HG03378 (cell line): ENCODE measurements around the gene SMIM20.
"Not testable (repeated sequence)": the region's sequence is repeated elsewhere in the genome, so short reads cannot be mapped to it uniquely, and the experiment has no call there.

ENCODE experiments used
- ATAC-seq: cut with Tn5 transposase; IDR thresholded peaks from one replicate; pipeline ENCODE4 v1.9.1; 2021; ENCODE audit warnings: mild to moderate bottlenecking, moderate library complexity; ENCODE audit not compliant: unreplicated experiment

SMIM20 gene

DNA sequence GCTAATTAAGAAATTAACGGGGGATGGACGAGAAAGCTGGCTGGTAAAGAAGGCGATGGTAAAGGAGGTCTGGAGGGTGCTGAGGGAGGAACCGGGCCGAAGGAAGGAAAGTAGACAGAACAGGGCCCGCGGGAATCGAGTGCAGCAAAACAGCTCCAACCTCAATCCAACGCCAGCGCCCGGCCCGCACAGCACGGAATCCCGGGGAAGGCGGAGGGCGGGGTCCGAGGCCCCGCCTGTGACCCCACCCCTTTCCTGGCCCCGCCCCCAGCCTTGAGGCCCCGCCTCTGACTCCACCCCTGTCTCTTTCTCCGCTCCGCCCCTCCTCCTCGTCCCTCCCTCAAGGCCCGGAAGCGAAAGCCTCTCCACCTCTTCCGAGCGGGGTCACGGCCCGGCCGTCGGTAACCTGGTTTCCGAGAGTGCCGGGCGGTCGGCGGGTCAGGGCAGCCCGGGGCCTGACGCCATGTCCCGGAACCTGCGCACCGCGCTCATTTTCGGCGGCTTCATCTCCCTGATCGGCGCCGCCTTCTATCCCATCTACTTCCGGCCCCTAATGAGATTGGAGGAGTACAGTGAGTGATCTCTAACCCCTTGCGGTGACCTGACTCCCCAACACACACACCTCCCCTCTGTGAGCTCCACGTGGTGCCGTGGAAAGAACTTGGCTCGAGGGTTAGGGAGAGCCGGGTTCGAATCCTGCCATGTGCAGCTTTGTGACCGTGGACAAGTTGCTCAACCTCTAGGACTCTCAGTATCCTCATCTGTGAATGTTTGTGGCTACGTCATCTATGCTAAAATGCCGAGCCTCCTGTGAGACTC, at the start of gene SMIM20:
SMIM20 (plus strand) TSS at position 370 of the 819 bp plus-strand sequence; CDS start at position 464, 94 bp downstream.
- ATAC-seq = peak; percentile 88

DNA sequence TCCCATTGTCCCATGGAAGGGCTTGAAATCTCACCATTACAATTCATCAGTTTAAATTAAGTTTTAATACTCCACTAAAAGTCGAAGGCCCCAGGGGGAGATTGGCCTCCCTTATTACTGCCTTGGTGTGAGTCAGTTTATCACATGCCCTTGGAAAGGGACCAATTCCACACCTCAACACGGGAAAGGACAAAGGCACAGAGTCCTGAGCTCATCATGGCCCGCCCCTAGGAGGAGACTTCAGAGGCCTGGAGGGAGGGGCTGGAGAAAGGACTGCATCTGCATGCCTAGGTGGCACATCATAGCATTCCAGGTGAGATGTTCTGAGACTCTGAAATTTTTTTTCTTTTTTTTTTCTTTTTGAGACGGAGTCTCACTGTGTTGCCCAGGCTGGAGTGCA, 48.4 kb upstream of the SMIM20 start:
- no peak for ATAC-seq

DNA sequence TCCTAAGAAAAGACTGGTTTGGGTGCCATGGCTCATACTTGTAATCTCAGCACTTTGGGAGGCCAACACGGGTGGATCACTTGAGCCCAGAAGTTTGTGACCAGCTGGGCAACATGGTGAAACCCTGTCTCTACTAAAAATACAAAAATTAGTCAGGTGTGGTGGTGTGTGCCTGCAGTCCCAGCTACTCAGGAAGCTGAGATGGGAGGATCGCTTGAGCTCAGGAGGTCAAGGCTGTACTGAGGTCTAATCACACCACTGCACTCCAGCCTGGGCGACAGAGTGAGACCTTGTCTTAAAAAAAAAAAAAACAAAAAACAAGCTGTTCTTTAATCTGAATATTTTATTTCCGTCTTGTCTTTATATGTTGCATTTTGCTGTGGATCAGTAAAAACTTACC, 47.6 kb upstream of the SMIM20 start:
- ATAC-seq = not testable (repeated sequence)

DNA sequence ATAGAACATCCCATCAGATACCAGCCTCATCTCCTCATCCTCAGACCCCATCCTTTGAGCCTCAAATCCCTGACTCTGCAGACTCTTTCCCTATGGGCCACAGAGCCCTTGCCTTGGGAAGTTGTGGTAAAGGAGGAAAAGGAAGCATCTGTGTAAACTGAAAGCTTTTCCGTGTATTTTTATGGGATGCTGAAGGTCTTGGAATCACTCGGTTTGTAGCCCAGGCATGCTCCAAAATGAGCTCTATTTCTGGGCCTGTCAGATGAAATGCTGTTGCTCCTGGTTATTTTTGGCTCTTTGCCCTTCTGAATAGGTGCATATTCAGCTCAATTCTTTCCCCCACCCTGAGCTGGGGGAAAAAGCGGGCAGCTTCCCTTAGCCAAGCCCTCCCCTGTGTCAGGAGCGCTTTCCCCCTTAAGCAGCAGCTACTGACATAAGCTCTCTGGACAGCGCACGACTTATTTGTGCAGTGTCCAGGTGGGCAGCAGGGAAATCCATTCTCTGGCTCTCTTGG, 46.2 kb upstream of the SMIM20 start:
- no peak for ATAC-seq

DNA sequence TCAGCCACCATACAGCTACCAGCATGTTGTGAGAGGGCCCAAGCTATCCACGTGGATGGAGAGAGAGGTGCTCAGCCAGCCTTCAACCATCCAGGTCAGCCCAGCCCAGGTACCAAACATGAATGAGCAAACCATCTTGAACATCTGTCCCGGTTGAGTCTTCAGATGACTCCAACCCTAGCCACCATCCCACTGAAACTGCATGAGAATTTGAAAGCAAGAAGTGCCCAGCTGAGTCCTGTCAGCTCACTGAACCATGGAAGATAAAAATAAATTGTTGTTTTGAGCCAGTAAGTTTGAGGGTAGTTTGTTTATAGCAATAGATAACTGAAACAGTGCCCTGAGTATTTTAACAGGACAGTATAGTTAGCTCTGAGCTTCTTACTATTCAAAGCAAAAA, 43.9 kb upstream of the SMIM20 start:
- ATAC-seq = no peak

DNA sequence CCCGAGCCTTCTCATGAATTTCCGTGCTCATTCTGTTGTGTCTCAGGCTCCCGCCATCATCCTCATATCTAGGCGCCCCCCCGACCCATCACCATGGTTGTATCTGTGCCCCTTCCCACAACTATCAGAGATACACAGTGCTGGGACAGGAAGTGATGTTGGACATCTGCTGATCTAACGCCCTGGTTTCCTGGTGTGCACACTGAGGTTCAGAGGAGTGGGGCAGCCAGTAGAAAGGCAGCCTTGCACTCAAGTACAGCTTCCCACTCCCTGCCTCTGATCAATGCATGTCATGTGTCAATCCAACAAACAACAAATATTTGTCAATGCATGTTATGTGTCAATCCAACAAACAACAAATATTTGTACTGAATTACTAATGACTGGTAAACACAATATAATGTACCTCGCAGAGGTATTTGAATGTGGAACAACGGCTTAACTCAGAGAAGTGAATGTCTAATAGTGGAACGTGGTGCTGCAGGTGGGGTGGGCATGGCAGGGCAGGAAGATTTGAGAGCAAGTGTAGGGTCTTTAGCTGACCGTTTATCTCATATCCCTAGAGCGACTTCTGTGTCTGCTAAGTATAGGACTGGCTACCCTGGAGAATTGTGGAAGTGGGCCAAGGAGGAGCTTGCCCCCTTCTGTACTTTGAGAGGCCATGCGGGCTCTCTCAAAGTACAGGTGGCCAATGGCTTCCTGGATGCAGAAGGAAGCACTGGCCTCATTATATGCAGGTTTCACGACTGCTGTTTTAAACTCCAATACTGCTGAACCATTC, 41.0 kb upstream of the SMIM20 start:
- ATAC-seq = no peak

DNA sequence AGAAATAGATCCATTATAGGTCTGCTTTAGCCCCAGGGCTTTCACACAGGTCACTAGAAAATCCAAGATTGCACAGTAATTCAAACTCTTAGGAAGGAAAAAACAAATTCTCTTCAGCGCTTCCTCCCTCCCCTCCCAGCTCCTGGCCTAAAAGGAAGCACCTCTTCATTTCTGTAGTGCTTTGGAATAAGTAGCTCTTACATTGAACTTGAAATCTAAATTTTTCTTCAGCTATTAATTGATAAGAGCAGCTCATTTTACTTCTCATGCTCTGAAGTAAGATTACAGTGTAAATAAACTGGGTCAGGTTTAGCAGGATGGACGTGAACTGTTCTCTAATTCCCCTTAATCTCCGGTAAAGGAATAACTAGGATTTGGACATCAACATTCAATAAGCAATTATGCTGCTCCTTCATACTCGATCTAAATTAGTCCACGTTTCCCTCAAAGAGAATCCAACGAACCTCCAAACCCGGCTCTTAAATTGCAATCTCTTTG, 40.3 kb upstream of the SMIM20 start:
- ATAC-seq = no peak

DNA sequence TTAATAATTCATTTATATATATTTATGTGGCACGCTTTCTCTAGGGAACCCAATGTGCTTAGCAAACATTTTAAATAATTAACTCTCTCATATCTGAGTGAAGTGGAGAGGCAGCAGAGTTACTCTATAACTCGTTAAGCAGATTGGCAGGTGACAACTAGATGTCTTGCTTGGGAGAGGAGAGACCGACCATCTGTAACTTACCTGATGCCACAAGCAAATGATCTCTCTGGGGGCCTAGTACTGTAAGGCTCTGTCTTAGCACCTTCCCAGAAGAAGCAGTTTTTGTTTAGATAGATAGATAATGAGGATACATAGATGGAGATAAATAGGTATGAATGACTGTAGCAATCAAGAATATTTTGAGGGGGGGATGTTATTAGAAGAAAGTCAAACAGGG, 39.4 kb upstream of the SMIM20 start:
- ATAC-seq = peak; percentile 57

DNA sequence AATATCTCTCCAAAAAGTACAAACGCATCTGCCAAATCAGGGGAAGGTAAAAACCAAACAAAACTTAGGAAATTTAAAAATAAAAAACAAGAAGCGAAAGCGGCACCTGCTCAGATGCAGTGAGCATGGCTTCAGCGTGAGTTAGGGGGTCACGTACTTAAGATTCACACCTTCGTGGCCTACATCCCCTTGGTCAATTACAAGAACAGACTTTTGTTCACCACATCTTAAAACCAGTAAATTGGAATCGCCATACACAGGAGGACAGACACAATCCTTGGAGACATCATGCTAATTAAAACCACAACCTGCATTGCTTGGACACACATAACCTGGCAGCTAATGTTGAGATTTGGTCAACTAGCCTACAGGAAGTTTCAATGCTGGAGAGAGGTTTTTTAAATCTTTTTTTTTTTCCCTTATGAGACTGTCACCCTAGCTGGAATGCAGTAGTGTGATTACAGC, 38.7 kb upstream of the SMIM20 start:
- peak; percentile 47 for ATAC-seq

DNA sequence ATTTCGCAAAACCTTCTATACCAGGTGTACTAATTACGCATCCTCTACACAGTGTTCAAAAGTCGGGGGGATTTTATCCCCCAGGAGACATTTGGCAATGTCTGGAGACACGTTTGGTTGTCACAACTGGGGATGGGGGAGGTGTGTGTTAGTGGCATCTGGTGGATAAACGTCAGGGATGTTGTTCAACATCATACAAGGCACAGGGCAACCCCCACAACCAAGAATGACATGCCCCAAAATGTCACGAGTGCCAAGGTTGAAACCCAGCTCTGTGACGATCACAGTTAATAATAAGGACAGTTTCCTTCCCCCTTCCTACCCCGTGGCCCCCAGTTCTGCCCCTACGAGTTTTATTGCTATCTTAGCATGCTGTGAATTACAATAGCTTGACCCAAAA, 35.3 kb upstream of the SMIM20 start:
- no peak for ATAC-seq

DNA sequence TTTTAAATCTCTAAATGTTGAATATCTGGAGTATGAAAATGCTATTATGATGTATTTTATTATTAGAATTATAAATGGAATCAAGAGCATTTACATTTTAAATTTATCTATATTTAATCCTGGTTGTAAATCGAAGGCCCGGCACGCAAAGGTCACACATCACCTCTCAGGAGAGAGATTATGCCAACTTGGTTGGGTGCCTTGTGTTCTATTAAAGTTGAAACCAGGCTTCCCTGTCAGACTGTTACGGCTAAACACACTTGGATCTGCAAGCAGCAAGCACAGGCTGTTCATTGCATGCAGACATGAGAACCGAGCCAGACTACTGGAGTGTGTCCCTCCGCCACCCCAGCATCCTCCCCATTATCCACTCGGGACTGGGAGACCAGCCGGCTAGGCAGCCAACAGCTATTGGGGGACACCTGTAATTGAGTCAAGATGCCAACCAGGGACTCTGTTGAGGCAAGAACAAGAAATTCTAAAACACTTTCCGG, 34.9 kb upstream of the SMIM20 start:
- no peak for ATAC-seq

DNA sequence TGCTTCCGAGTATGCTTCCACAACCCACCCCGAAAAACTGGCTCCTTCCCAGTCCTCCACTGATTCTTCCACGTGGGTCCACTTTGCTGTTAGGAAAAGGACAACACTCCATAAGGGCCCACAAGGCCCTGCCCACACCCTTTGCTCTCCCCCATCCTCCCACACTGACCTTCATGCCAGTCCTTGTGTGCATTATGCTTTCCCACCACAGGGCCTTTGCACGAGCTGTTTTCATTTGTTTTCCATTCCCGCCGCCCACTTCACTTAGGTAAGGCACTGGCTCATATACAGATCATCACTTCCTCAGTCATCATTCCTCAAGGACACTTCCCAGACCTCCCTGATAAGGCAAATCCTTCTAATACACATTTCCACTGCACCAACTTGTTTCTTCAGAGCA, 34.4 kb upstream of the SMIM20 start:
- ATAC-seq = no peak

DNA sequence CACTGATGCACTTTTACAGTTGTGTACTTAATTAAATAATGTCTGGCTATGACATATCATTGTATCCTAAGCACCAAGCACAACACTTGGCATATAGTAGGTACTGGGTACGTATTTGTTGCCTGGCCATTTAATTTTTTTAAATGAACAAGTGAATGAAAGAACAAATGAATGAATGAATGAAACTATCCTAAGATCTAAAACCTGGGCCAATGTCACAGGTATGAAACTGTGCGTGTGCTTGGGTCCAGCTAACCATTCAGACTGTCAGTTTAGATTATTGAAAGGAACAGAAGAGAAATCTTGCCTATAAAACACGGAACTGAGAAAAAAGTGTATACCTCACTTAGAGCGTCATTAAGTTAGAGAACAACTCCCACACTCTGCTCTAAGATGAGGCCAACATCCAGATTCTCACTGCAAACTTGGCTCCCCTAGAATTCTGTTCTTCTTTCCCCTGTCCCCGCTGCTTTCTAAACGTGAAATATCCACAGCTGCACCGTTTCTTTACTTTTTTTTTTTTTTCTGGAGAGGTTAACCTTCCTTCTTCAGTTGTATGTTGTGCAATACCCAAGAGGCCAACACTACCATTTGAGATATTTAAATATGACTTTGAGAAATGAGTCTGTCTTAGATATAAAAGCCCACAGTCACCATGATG, 33.9 kb upstream of the SMIM20 start:
- ATAC-seq = peak; percentile 66

DNA sequence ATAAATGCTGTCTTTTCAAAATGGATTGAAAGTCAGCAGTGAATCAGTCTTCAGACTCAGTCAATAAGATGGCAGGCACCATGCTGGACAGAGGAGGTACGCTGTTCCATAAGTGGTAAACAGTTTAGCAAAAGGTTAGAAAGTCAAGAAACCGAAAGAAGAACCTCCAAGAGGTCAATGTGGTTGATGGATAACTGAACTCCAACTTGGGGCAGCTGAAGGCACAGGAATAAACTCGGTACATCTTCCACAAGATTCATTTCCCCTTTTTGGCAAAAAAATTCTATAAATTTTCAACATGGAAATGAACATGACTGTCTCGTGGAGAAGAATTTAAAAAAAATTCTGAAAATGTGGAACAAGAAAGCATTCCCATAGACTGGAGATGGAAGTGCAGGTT, 32.8 kb upstream of the SMIM20 start:
- no peak for ATAC-seq

DNA sequence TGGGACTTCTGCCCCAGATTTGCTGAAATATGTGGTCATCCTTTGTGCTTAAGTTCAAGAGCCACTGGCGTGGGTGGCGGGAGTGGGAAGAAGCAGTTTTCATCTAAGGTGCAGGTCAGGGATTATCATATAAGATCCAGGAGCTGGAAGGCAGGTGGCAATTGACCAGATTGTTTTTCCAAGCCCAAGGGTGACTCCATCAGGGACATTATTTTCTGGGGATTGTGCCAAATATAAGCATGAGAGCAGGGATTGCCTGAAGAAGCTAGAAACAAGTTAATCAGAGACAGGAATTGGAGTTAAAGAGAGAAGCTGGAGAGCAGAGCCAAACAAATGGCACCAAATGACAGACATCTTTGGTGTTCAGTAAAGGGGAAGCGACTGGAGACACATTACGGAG, 31.8 kb upstream of the SMIM20 start:
- no peak for ATAC-seq

DNA sequence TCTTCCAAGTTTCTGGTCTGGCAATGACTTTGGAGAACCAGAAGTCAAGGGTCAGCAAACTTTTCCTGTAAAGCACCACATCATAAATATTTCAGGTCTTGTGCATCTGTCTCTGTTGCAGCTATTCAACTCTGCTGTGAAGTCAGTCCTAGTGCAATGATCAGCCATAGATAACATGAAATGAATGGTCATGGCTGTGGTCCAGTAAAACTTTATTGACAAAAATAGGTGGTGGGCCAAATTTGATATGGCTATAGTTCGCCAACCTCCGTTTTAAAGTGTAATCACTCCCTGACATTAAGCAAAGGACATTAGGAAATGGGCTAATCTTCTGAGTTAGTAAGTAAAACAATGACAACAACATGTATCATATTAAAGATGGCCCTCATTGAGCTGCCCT, 30.5 kb upstream of the SMIM20 start:
- ATAC-seq = no peak

DNA sequence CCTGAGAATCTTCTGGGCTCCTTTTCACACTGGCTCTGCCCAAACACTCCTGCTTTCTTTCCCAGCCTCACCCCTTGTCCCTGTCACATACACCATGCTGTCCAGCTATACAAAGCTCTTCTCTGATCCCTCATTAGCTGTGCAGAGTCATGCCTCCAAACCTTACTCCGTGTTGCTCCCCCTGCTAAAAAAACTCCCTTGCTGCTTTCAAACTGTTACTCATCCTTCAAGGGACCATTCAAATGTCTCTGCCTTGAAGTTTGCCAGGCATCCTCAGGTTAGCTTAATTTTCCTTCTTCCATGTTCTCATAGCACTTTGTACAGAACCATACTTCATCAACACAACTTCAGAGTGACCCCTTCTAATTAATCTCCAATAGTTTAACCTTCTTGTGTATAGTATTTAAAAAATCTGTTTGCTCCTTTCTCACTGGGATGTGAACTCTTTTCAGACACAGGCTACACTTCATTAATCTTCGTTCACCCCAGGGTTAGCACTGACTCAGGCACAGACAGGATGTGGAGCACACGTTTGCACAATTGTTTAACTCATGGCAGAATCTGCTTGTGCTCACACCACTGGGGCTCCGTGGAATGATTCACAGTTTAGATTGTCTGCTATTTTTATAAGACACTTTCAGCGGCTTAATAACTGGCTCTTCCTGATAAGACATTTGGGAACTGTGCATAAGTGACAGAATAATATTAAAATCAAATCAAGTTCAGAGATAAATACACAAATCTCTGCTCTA, 29.8 kb upstream of the SMIM20 start:
- ATAC-seq = peak; percentile 33

DNA sequence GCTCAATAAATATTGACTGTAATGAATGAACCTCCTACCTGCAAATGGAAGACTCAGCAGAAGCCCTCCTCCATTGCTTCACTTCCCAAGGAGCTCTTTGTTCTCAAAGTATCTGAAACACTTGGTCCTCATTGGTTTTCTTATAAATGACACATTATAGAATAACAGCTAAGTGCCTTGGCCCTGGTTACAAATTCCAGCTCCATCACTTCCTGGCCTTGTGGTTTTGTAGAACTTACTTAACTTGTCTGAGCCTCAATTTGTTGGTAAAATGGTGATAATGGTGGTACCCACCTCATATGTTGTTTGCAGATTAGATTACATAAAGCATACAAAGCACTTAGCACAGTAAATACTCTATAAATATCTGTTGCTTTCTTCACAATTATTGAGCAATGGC, 25.2 kb upstream of the SMIM20 start:
- no peak for ATAC-seq

DNA sequence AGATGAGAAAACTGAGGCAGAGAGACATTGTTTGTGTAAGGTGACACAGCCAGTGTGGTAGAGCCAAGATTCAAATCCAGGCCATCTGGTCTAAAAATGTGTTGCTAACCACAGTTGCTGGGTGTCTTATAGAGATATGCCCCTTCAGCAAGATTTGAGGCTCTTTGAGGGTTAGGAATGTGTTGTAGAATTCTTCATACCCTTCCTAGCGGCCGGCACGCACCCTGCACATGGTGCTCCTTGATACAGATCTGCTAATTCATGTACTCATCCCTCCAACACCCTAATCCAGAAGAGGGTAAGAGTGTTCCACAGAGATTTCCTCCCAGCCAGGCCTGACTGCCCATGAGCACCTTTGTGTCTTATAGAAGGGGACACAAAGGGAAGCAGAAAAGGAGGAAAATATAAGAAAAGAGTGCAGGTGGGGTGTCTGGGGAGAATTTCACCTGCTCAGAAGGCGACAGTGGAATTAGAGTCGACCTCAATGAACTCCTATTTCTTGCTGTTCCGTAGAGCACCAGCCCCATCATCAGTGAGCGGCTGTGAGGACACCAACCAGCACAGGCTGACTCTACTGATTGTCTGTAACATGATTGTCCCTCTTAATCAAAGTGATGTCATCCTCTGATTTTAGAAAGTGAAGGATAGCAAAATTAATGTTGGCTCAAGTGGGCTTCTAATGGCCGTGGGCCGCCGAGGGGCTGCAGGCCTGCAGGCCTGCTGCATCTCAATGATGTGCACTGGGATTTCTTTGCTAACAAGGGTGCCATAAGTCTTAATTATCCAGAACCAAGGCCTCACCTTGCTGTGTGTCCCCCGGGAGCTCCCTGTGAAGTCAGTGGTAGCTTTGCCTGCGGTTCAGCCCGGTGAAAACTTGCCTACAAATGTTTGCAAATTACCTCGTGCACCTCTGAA, 24.2 kb upstream of the SMIM20 start:
- ATAC-seq = no peak
